H9 (cell line): ENCODE measurements around the gene INMT. TPM values are rescaled to one million over a fixed set of nuclear protein-coding genes. Genes with fewer than 3 reads are reported as not detected.

Source experiments
- DNase-seq: peaks from one replicate; pipeline ENCODE4 v3.0.0-alpha.2; 2017
- H2AFZ ChIP-seq: one replicate; pipeline ENCODE4 v1.6.1; 2013; ENCODE audit warnings: mild to moderate bottlenecking, low read length, control low read depth, moderate library complexity
- H2AK5ac ChIP-seq: 2 replicates; pipeline ENCODE4 v1.6.1; 2013; ENCODE audit warnings: low read length, control low read depth, mixed read lengths; ENCODE audit not compliant: insufficient read length
- H2BK120ac ChIP-seq: one replicate; pipeline ENCODE4 v1.6.1; 2013; ENCODE audit warnings: low read depth, mild to moderate bottlenecking, low read length, control low read depth, inconsistent platforms; ENCODE audit not compliant: poor library complexity, severe bottlenecking
- H2BK12ac ChIP-seq: 2 replicates; pipeline ENCODE4 v1.6.1; 2013; ENCODE audit warnings: low read length, control low read depth, mixed read lengths, low read depth; ENCODE audit not compliant: insufficient read length
- H2BK15ac ChIP-seq: 2 replicates; pipeline ENCODE4 v1.6.1; 2013; ENCODE audit warnings: low read depth, low read length, control low read depth
- H2BK20ac ChIP-seq: one replicate; pipeline ENCODE4 v1.6.1; 2013; ENCODE audit warnings: low read depth, mild to moderate bottlenecking, low read length, control low read depth, inconsistent platforms; ENCODE audit not compliant: poor library complexity, severe bottlenecking
- H2BK5ac ChIP-seq: 2 replicates; pipeline ENCODE4 v1.6.1; 2013; ENCODE audit warnings: low read length, control low read depth, mixed read lengths; ENCODE audit not compliant: insufficient read length
- H3K14ac ChIP-seq: 2 replicates; pipeline ENCODE4 v1.6.1; 2013; ENCODE audit warnings: low read length, control low read depth; ENCODE audit not compliant: insufficient read depth
- H3K18ac ChIP-seq: 2 replicates; pipeline ENCODE4 v1.6.1; 2013; ENCODE audit warnings: low read depth, mild to moderate bottlenecking, mixed read lengths, low read length, control low read depth; ENCODE audit not compliant: insufficient read length
- H3K23ac ChIP-seq: 2 replicates; pipeline ENCODE4 v1.6.1; 2013; ENCODE audit warnings: low read length, control low read depth, mixed read lengths, low read depth; ENCODE audit not compliant: insufficient read length
- H3K23me2 ChIP-seq: 2 replicates; pipeline ENCODE4 v1.6.1; 2013; ENCODE audit warnings: low read depth, mild to moderate bottlenecking, mixed read lengths, low read length, control low read depth; ENCODE audit not compliant: insufficient read length, poor library complexity, severe bottlenecking
- H3K27ac ChIP-seq: 2 replicates; pipeline ENCODE4 v1.5.1; 2013; ENCODE audit warnings: low read length, control low read depth, mixed read lengths, low read depth; ENCODE audit not compliant: insufficient read length
- H3K27me3 ChIP-seq: 2 replicates; pipeline ENCODE4 v1.6.1; 2013; ENCODE audit warnings: low read length, control low read depth, inconsistent platforms; ENCODE audit not compliant: insufficient read depth
- H3K4ac ChIP-seq: 2 replicates; pipeline ENCODE4 v1.6.1; 2013; ENCODE audit warnings: low read depth, mild to moderate bottlenecking, control low read depth, inconsistent platforms, low read length, moderate library complexity
- H3K4me1 ChIP-seq: 2 replicates; pipeline ENCODE4 v1.6.1; 2013; ENCODE audit warnings: low read length, control low read depth, inconsistent platforms; ENCODE audit not compliant: insufficient read depth
- H3K4me2 ChIP-seq: 2 replicates; pipeline ENCODE4 v1.6.1; 2013; ENCODE audit warnings: low read length, control low read depth, mixed read lengths; ENCODE audit not compliant: insufficient read length, insufficient read depth
- H3K56ac ChIP-seq: 2 replicates; pipeline ENCODE4 v1.6.1; 2013; ENCODE audit warnings: low read depth, mild to moderate bottlenecking, mixed read lengths, low read length, control low read depth; ENCODE audit not compliant: insufficient read length
- H3K79me1 ChIP-seq: 2 replicates; pipeline ENCODE4 v1.6.1; 2013; ENCODE audit warnings: low read depth, mild to moderate bottlenecking, moderate library complexity, low read length, control low read depth, inconsistent platforms; ENCODE audit not compliant: insufficient read depth, poor library complexity, severe bottlenecking
- H3K79me2 ChIP-seq: 2 replicates; pipeline ENCODE4 v1.6.1; 2013; ENCODE audit warnings: low read length, control low read depth, inconsistent platforms; ENCODE audit not compliant: insufficient read depth
- H3K9ac ChIP-seq: 2 replicates; pipeline ENCODE4 v1.6.1; 2013; ENCODE audit warnings: low read length, control low read depth, mixed read lengths; ENCODE audit not compliant: insufficient read length; ENCODE audit errors: extremely low read depth
- H3K9me3 ChIP-seq: one replicate; pipeline ENCODE4 v1.6.1; 2013; ENCODE audit warnings: low read depth, low read length, inconsistent platforms; ENCODE audit not compliant: control insufficient read depth
- H3T11ph ChIP-seq: one replicate; pipeline ENCODE4 v1.6.1; 2013; ENCODE audit warnings: mild to moderate bottlenecking, low read length, control low read depth, inconsistent platforms
- H4K20me1 ChIP-seq: one replicate; pipeline ENCODE4 v1.6.1; 2013; ENCODE audit not compliant: control insufficient read depth, insufficient read length, insufficient read depth
- H4K5ac ChIP-seq: 2 replicates; pipeline ENCODE4 v1.6.1; 2013; ENCODE audit warnings: low read depth, mild to moderate bottlenecking, mixed read lengths, low read length, control low read depth; ENCODE audit not compliant: insufficient read length
- H4K8ac ChIP-seq: replicated peaks from 2 replicates; pipeline ENCODE4 v1.6.1; 2013; ENCODE audit warnings: low read length, control low read depth, mixed read lengths, low read depth; ENCODE audit not compliant: insufficient read length
- H4K91ac ChIP-seq: 2 replicates; pipeline ENCODE4 v1.6.1; 2013; ENCODE audit warnings: low read depth, mild to moderate bottlenecking, moderate library complexity, mixed read lengths, low read length, control low read depth; ENCODE audit not compliant: insufficient read length
- H3K27ac Mint-ChIP-seq, 3 experiments: 2 replicates in 2 of 3; 3 replicates in 1 of 3; pipeline ENCODE4 v1.8.0; 2020 to 2021; ENCODE audit warnings: mixed read lengths in 3 of 3, mild to moderate bottlenecking in 1 of 3, moderate library complexity in 1 of 3
- H3K27me3 Mint-ChIP-seq: 2 replicates; pipeline ENCODE4 v1.8.0; 2021; ENCODE audit warnings: low read depth, mild to moderate bottlenecking, moderate library complexity, mixed read lengths
- H3K36me3 Mint-ChIP-seq, 3 experiments: 2 replicates in 2 of 3; 3 replicates in 1 of 3; pipeline ENCODE4 v1.8.0; 2020 to 2021; ENCODE audit warnings: low read depth in 3 of 3, mixed read lengths in 3 of 3; ENCODE audit not compliant: insufficient read depth in 1 of 3
- H3K4me1 Mint-ChIP-seq, 2 experiments: 2 replicates each; pipeline ENCODE4 v1.8.0; 2020; ENCODE audit warnings: mixed read lengths in 2 of 2
- H3K4me3 Mint-ChIP-seq, 2 experiments: 2 replicates in 1 of 2; 3 replicates in 1 of 2; pipeline ENCODE4 v1.8.0; 2020 to 2021; ENCODE audit warnings: mild to moderate bottlenecking in 2 of 2, mixed read lengths in 2 of 2, moderate library complexity in 1 of 2
- H3K9me3 Mint-ChIP-seq, 2 experiments: 2 replicates in 1 of 2; 3 replicates in 1 of 2; pipeline ENCODE4 v1.8.0; 2020; ENCODE audit warnings: mild to moderate bottlenecking in 2 of 2, mixed read lengths in 2 of 2, moderate library complexity in 1 of 2
- WGBS: extraction: QIAGEN DNeasy Blood & Tissue Kit; methylation state at CpG from one replicate; pipeline ENCODE4 v1.1.7; 2013; ENCODE audit warnings: missing lambda C conversion rate, low lambda C conversion rate, mixed read lengths; ENCODE audit not compliant: insufficient read length; ENCODE audit errors: extremely low coverage; 5-methylcytosine and 5-hydroxymethylcytosine counted together
- total RNA-seq: library from RNA; stranded (reverse); gene quantifications from 2 replicates; pipeline ENCODE4 v1.2.1, GENCODE V29; 2021
- TF ChIP-seq, protein P1 (sequence below): fragments of 200-600 bp; sonication (generic); conservative IDR thresholded peaks from 3 replicates; pipeline ENCODE4 v1.8.0; 2021; ENCODE audit warnings: antibody characterized with exemption, mild to moderate bottlenecking

The INMT gene
- total RNA-seq, 1 experiment from 2014 or later = 0.70 TPM

DNA sequence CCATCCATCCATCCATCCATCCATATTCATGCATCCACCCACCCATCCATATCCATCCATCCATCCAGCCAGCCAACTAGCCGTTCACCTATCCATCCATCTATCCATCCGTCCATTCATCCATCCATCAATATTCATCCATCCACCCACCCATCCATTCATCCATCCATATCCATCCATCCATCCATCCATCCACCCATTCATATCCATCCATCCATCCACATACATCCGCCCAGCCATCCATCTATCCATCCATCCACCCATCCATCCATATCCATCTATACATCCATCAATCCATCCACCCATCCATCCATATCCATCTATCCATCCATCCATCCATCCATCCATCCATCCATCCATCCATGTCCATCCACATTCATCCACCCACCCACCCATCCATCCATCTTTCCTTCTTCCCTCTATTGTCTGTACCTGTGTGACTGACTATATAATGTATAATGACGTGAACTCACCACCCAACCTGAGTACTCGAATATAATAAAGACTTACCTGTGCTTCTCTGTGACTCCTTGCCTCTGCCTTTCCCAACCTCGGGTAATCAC lies 2.5 kb downstream of the INMT start:
- no peak for DNase-seq
- Histone ChIP-seq H2AK5ac (no peak overlapping the region), H3K4me1 (no peaks in the 10 kb centered on the region), H3K23ac (no peak overlapping the region), H4K8ac (no peak overlapping the region), H4K91ac (no peak overlapping the region), H3K79me2 (no peaks in the 10 kb centered on the region), H3K27me3 (no peaks in the 10 kb centered on the region), H3K9me3 (no peaks in the 10 kb centered on the region), H3K4ac (no peak overlapping the region), H3K18ac (no peak overlapping the region), H3K9ac (no peak overlapping the region), H3K23me2 (no peaks in the 10 kb centered on the region), H2BK20ac (no peak overlapping the region), H2BK5ac (no peak overlapping the region), H3T11ph (no peak overlapping the region), H3K79me1 (no peaks in the 10 kb centered on the region), H3K56ac (no peak overlapping the region), H2BK120ac (no peak overlapping the region), H4K5ac (no peak overlapping the region), H2BK15ac (no peak overlapping the region), H3K4me2 (no peak overlapping the region), H3K27ac (no peak overlapping the region), H2BK12ac (no peak overlapping the region), H2AFZ (no peak overlapping the region), H4K20me1 (no peaks in the 10 kb centered on the region), H3K14ac (no peak overlapping the region)
- no peaks in the 10 kb centered on the region; a peak in 3 of 7 replicates for H3K36me3 Mint-ChIP-seq
- WGBS = 100% methylated on average over 2 of the region's 6 CpGs
- no peaks in the 10 kb centered on the region for H3K9me3 Mint-ChIP-seq
- TF ChIP-seq, protein P1, sequence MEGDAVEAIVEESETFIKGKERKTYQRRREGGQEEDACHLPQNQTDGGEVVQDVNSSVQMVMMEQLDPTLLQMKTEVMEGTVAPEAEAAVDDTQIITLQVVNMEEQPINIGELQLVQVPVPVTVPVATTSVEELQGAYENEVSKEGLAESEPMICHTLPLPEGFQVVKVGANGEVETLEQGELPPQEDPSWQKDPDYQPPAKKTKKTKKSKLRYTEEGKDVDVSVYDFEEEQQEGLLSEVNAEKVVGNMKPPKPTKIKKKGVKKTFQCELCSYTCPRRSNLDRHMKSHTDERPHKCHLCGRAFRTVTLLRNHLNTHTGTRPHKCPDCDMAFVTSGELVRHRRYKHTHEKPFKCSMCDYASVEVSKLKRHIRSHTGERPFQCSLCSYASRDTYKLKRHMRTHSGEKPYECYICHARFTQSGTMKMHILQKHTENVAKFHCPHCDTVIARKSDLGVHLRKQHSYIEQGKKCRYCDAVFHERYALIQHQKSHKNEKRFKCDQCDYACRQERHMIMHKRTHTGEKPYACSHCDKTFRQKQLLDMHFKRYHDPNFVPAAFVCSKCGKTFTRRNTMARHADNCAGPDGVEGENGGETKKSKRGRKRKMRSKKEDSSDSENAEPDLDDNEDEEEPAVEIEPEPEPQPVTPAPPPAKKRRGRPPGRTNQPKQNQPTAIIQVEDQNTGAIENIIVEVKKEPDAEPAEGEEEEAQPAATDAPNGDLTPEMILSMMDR = no peak
- H3K27me3 Mint-ChIP-seq = peaks cover 1% of the 10 kb centered on the region; the same call in 1 of the 2 replicates
- peaks cover 0 to 2% of the 10 kb centered on the region in 2 experiments; a peak in 2 of 4 replicates for H3K4me1 Mint-ChIP-seq
- H3K4me3 Mint-ChIP-seq = no peak overlapping the region
- H3K27ac Mint-ChIP-seq = no peak overlapping the region
